HepG2 (cell line): Measurements from ENCODE around the gene AFAP1. TPM values are rescaled to one million over a fixed set of nuclear protein-coding genes. Genes with fewer than 3 reads are reported as not detected.

Experiments used
- ATAC-seq: fragments of 200-7000 bp; cut with Tn5 transposase; 3 replicates; pipeline ENCODE4 v1.9.1; 2020; ENCODE audit warnings: mild to moderate bottlenecking, moderate library complexity
- BruUV-seq: library from RNA; stranded (reverse); fragments of 400-500 nt; replicated peaks from 2 replicates; lab custom pipeline; 2021; lab: Mats Ljungman, UMichigan
- CTCF ChIA-PET: fragments of 300-600 bp; formaldehyde crosslinking; extraction: SDS; loops from one replicate; lab custom pipeline; 2021; ENCODE audit warnings: low total read pairs, inconsistent platforms, low intra/inter-chr PET ratio; lab: Yijun Ruan, JAX
- POLR2A ChIA-PET: fragments of 350-600 bp; sonication (Branson Sonifier 250); formaldehyde crosslinking; loops from one replicate; lab custom pipeline; 2020; ENCODE audit warnings: antibody characterized with exemption, inconsistent platforms; lab: Yijun Ruan, JAX
- DNase-seq: peaks from one replicate; pipeline ENCODE4 v3.0.0-alpha.2; 2015; ENCODE audit warnings: low spot score
- FAIRE-seq: peaks from 3 replicates; lab custom pipeline; 2011; peaks lifted over from hg19 to GRCh38; lab: Jason Lieb, UNC
- H2AFZ ChIP-seq: one replicate; pipeline ENCODE4 v1.6.1; 2011; ENCODE audit warnings: low read length, inconsistent platforms
- H3K27ac ChIP-seq: fragments of 300-600 bp; 3 replicates; pipeline ENCODE4 v1.8.0; 2011; ENCODE audit warnings: mixed run types, mild to moderate bottlenecking, mixed read lengths, low read length, inconsistent platforms; ENCODE audit not compliant: insufficient read depth; ENCODE audit errors: extremely low read length
- H3K27me3 ChIP-seq, 2 experiments: fragments of 200-600 bp in 1 of 2; 2 replicates in 1 of 2; 3 replicates in 1 of 2; pipeline versions ENCODE4 v1.6.0 to v1.8.0; 2011; ENCODE audit warnings: low read length in 2 of 2, mild to moderate bottlenecking in 2 of 2, moderate library complexity in 2 of 2, inconsistent platforms in 1 of 2; ENCODE audit not compliant: insufficient read depth in 2 of 2, control insufficient read depth in 1 of 2
- H3K36me3 ChIP-seq, 2 experiments: fragments of 200-600 bp in 1 of 2; replicated peaks in 1 of 2; 2 replicates in 1 of 2; 3 replicates in 1 of 2; pipeline versions ENCODE4 v1.5.1 to v1.8.0; 2011; ENCODE audit warnings: low read length in 2 of 2, inconsistent platforms in 1 of 2; ENCODE audit not compliant: insufficient read depth in 2 of 2, control insufficient read depth in 1 of 2
- H3K4me1 ChIP-seq: 2 replicates; pipeline ENCODE4 v1.5.1; 2012; ENCODE audit warnings: low read length, inconsistent platforms; ENCODE audit not compliant: insufficient read depth
- H3K4me2 ChIP-seq: 2 replicates; pipeline ENCODE4 v1.6.0; 2011; ENCODE audit warnings: low read depth, low read length, inconsistent platforms
- H3K4me3 ChIP-seq, 3 experiments: fragments of 200-600 bp in 1 of 3; sonication (generic), shearing (Covaris generic) in 1 of 3; replicated peaks in 1 of 3; 2 replicates each; pipeline ENCODE4 v1.5.1; 2011 to 2016; ENCODE audit warnings: low read length in 3 of 3, inconsistent platforms in 2 of 3, low read depth in 2 of 3, mild to moderate bottlenecking in 2 of 3, control low read depth in 1 of 3, mixed read lengths in 1 of 3; ENCODE audit not compliant: insufficient read depth in 1 of 3
- H3K79me2 ChIP-seq: one replicate; pipeline ENCODE4 v1.6.1; 2011; ENCODE audit warnings: low read length, inconsistent platforms; ENCODE audit not compliant: insufficient read depth
- H3K9ac ChIP-seq: 2 replicates; pipeline ENCODE4 v1.6.0; 2011; ENCODE audit warnings: mild to moderate bottlenecking, low read depth, low read length, inconsistent platforms; ENCODE audit not compliant: insufficient read depth
- H3K9me3 ChIP-seq: 2 replicates; pipeline ENCODE4 v1.5.1; 2012; ENCODE audit warnings: mild to moderate bottlenecking, low read length
- H4K20me1 ChIP-seq: 2 replicates; pipeline ENCODE4 v1.6.0; 2011; ENCODE audit warnings: inconsistent platforms, mild to moderate bottlenecking, low read length, moderate library complexity; ENCODE audit not compliant: insufficient read depth
- CAMTA2 ChIP-seq: sonication (generic); formaldehyde crosslinking; IDR thresholded peaks from 2 replicates; pipeline ENCODE4 v1.4.0; 2020; ENCODE audit warnings: mild to moderate bottlenecking, missing genetic modification reagents, borderline replicate concordance
- CHD2 ChIP-seq: IDR thresholded peaks from 2 replicates; pipeline ENCODE4 v1.6.1; 2011; ENCODE audit warnings: low read depth, low read length, improper control_type of control experiment
- CHD4 ChIP-seq: fragments of 200-600 bp; sonication (generic); IDR thresholded peaks from 2 replicates; pipeline ENCODE4 v1.7.0; 2017; ENCODE audit warnings: mild to moderate bottlenecking, low read length, borderline replicate concordance
- FOXK2 ChIP-seq: fragments of 450-650 bp; IDR thresholded peaks from 2 replicates; pipeline ENCODE4 v1.6.1; 2016
- GFI1 ChIP-seq: sonication (generic); formaldehyde crosslinking; IDR thresholded peaks from 2 replicates; pipeline ENCODE4 v1.5.0; 2020; ENCODE audit warnings: missing genetic modification reagents, mild to moderate bottlenecking, borderline replicate concordance
- HNRNPH1 ChIP-seq: fragments of 200-400 bp; formaldehyde crosslinking; optimal IDR thresholded peaks from 2 replicates; pipeline ENCODE3; 2017; ENCODE audit warnings: mild to moderate bottlenecking, low read depth, low read length
- IRX3 ChIP-seq: sonication (generic); formaldehyde crosslinking; IDR thresholded peaks from 2 replicates; pipeline ENCODE4 v1.8.1; 2023; ENCODE audit warnings: mild to moderate bottlenecking, low read depth, missing genetic modification reagents, borderline replicate concordance
- KLF6 ChIP-seq: IDR thresholded peaks from 2 replicates; pipeline ENCODE4 v1.8.0; 2016; ENCODE audit warnings: missing biosample characterization, missing genetic modification reagents
- KMT2A ChIP-seq: sonication (generic); formaldehyde crosslinking; IDR thresholded peaks from 2 replicates; pipeline ENCODE4 v1.4.0; 2020; ENCODE audit warnings: missing genetic modification reagents
- MATR3 ChIP-seq: sonication (generic); formaldehyde crosslinking; IDR thresholded peaks from 2 replicates; pipeline ENCODE4 v1.4.0; 2020; ENCODE audit warnings: missing genetic modification reagents
- MED13 ChIP-seq: sonication (generic); formaldehyde crosslinking; IDR thresholded peaks from 2 replicates; pipeline ENCODE4 v1.5.0; 2020; ENCODE audit warnings: missing genetic modification reagents
- NR2F1 ChIP-seq, 2 experiments: fragments of 450-650 bp in 1 of 2; formaldehyde crosslinking in 1 of 2; IDR thresholded peaks; 2 replicates each; pipeline versions ENCODE4 v1.5.0 to v1.6.1; 2016 to 2020; ENCODE audit warnings: mild to moderate bottlenecking in 1 of 2, missing compliant biosample characterization in 1 of 2, missing genetic modification reagents in 1 of 2, moderate library complexity in 1 of 2
- RNF2 ChIP-seq: fragments of 450-650 bp; conservative IDR thresholded peaks from 2 replicates; pipeline ENCODE4 v1.6.1; 2016; ENCODE audit warnings: low read depth
- TAF1 ChIP-seq: sonication (generic); formaldehyde crosslinking; IDR thresholded peaks from 2 replicates; pipeline ENCODE4 v1.4.0; 2020; ENCODE audit warnings: missing genetic modification reagents
- TP53 ChIP-seq: sonication (generic); formaldehyde crosslinking; conservative IDR thresholded peaks from 2 replicates; pipeline ENCODE4 v1.4.0; 2020; ENCODE audit warnings: missing genetic modification reagents
- USF2 ChIP-seq, 2 experiments: sonication (generic) in 1 of 2; formaldehyde crosslinking in 1 of 2; IDR thresholded peaks; 2 replicates each; pipeline versions ENCODE4 v1.5.1 to v1.6.1; 2011 to 2020; ENCODE audit warnings: borderline replicate concordance in 1 of 2, low read depth in 1 of 2, low read length in 1 of 2, mild to moderate bottlenecking in 1 of 2, missing genetic modification reagents in 1 of 2, moderate library complexity in 1 of 2
- ZFP91 ChIP-seq: sonication (generic); formaldehyde crosslinking; IDR thresholded peaks from 2 replicates; pipeline ENCODE4 v1.9.0; 2022; ENCODE audit warnings: missing genetic modification reagents, mild to moderate bottlenecking, borderline replicate concordance
- ZNF629 ChIP-seq: sonication (generic); formaldehyde crosslinking; conservative IDR thresholded peaks from 2 replicates; pipeline ENCODE4 v1.5.0; 2020; ENCODE audit warnings: missing genetic modification reagents
- WGBS: methylation state at CpG from one replicate; pipeline ENCODE4 v1.1.6; 2017; ENCODE audit warnings: low lambda C conversion rate; 5-methylcytosine and 5-hydroxymethylcytosine counted together
- in situ Hi-C: cut with HindIII; loops from 2 replicates; pipeline ENCODE4 v1.10.0; 2017; ENCODE audit warnings: low pct_unique_long_range_greater_than_20kb; ENCODE audit not compliant: extremely low pct_ligation_motif_present
- intact Hi-C: fragments of 100-400 bp; cut with micrococcal nuclease; formaldehyde crosslinking; loops from one replicate; pipeline ENCODE4 v1.10.0; 2022; ENCODE audit not compliant: unreplicated experiment
- polyA plus RNA-seq, 8 experiments: library from polyadenylated mRNA; depleted of rRNA in 3 of 8; stranded (reverse) in 7 of 8; unstranded in 1 of 8; fragments of >200 nt; fragmentation: Illumina TruSeq in 4 of 8; extraction: Trizol in 4 of 8; gene quantifications; 2 replicates each; pipeline versions ENCODE4 v1.2.1 to v1.2.3, GENCODE V29; 2011 to 2016; ENCODE audit warnings: low read depth in 4 of 8, missing spikeins in 1 of 8, mixed read lengths in 1 of 8; ENCODE audit not compliant: insufficient read depth in 1 of 8
- total RNA-seq, 5 experiments: library from RNA; depleted of rRNA; stranded (reverse); fragments of >200 nt; fragmentation: Illumina TruSeq; extraction: Trizol; gene quantifications; 2 replicates each; pipeline ENCODE4 v1.2.3, GENCODE V29; 2016; ENCODE audit warnings: low read depth in 1 of 5

AFAP1 gene
- total and polyA plus RNA-seq, 2 of the 13 experiments (the other 11 are each of a cell fraction or from before 2014, with no cell fraction given): 2.5 TPM

GRCh38 chr4:7746351-7747061, 193.2 kb downstream of the AFAP1 start:
- CTCF ChIA-PET: no interaction called here
- H3K4me2 ChIP-seq: no peak overlapping the region
- no peaks in the 10 kb centered on the region for H3K79me2 ChIP-seq
- FAIRE-seq (no peak), DNase-seq (no peak), ATAC-seq (no peak)
- no peaks in the 10 kb centered on the region for H4K20me1 ChIP-seq
- in situ Hi-C loops (no loop called here), intact Hi-C loops (no loop called here)
- 92% methylated on average over 17 of the region's 20 CpGs for WGBS
- H3K4me1 ChIP-seq: peaks cover 47% of the 10 kb centered on the region
- POLR2A ChIA-PET: no interaction called here
- no peaks in the 10 kb centered on the region for H3K36me3 ChIP-seq
- TF ChIP-seq CHD2 (no peak), NR2F1 (CRISPR knock-in tag; IDR thresholded peaks at IDR 0.05) (no peak), KLF6 (CRISPR knock-in tag) (no peak), TAF1 (CRISPR knock-in tag) (no peak), CAMTA2 (CRISPR knock-in tag) (no peak), MED13 (CRISPR knock-in tag) (no peak), HNRNPH1 (no peak), KMT2A (CRISPR knock-in tag) (no peak), USF2 (IDR thresholded peaks at IDR 0.05; ENCODE audit: low read depth, low read length) (no peak), USF2 (CRISPR knock-in tag; IDR thresholded peaks at IDR 0.05; ENCODE audit: borderline replicate concordance) (no peak), RNF2 (no peak), ZFP91 (CRISPR knock-in tag) (no peak), CHD4 (no peak), ZNF629 (no peak), GFI1 (CRISPR knock-in tag) (no peak), IRX3 (CRISPR knock-in tag) (no peak), FOXK2 (no peak), MATR3 (no peak), TP53 (CRISPR knock-in tag) (no peak)
- no peak overlapping the region for H3K9ac ChIP-seq
- H2AFZ ChIP-seq: no peak overlapping the region
- no peak overlapping the region for H3K4me3 ChIP-seq
- no peaks in the 10 kb centered on the region for H3K27me3 ChIP-seq
- no peaks in the 10 kb centered on the region for H3K9me3 ChIP-seq
- H3K27ac ChIP-seq: no peak overlapping the region
- no TSS peak for BruUV-seq
